ENCODE results near the gene ALDH3A2. TPM values are rescaled to one million over a fixed set of nuclear protein-coding genes. Genes with fewer than 3 reads are reported as not detected.

The ALDH3A2 gene
- total and polyA plus RNA-seq, 2 of the 8 experiments (the other 6 are each of a cell fraction or from before 2014, with no cell fraction given): 20.6 to 72.9 TPM

DNA sequence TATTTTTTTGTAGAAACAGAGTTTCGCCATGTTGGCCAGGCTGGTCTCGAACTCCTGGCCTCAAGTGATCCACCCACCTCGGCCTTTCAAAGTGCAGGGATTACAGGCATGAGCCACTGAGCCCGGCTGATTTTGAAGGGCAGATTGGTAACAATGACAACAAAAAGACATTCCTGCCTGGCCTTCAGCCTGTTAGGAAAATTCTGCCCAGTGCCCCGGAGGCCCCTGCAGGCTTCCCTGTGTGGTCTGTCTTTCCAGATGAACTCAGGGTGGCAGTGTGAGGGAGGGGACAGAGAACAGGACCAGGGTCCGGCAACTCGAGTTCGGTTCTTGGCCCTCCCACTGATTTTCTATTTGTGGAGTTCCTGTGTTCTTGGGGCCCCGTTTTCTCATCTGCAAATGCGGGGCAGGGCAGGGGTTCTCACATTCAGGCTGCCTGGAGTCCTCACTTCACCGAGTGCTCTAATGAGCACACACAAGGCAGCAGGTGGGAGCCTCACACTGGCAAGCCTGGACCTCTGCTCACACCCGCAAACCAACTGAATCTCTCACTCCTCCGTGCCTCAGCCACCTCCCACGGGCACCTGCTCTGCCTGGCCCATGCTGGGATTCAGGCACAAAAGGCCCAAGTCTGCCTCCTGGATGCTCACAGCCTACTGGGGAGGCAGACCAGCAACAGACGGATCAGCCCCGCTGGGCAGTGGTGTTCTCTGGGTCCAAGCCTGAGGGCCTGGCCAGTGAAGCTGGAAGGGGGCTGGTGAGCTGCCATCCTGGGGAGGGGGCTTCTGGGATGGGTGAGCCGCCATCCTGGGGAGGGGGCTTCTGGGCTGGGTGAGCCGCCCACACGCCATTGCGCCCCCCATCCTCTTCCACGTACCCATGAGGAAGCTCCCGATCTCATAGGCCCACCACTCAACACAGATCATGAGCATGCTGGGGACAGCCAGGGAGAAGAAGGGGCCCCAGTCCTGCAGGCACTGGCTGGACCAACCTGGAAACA lies 57.5 kb downstream of the ALDH3A2 start:
- no peak overlapping the region; the same call in 1 of the 2 replicates for H3K18ac ChIP-seq (ENCODE audit: extremely low read depth, low read length)
- H4K91ac ChIP-seq (replicated peaks; ENCODE audit: insufficient read length, low read length): peak overlapping the region; percentile 26
- H3K79me2 ChIP-seq (ENCODE audit: control insufficient read depth in 1 of 2, insufficient read depth in 2 of 2, low read length in 2 of 2): no peaks in the 10 kb centered on the region
- H4K8ac ChIP-seq (ENCODE audit: extremely low read depth, insufficient read depth, low read length): no peak overlapping the region
- H2AFZ ChIP-seq (ENCODE audit: low read length): no peak overlapping the region
- H3K79me1 ChIP-seq (ENCODE audit: low read depth, low read length): no peaks in the 10 kb centered on the region
- 0 out of 4 replicates have a peak overlapping the region, but pooled peaks of 1 of the 2 experiments have one; percentile 14 for H3K4me2 ChIP-seq (ENCODE audit: insufficient read depth in 1 of 2, low read depth in 2 of 2, low read length in 2 of 2)
- peak overlapping the region; percentile 19 for H4K5ac ChIP-seq (ENCODE audit: insufficient read length, low read depth, low read length)
- WGBS, 2 experiments (ENCODE audit: extremely low coverage in 1 of 2, insufficient coverage in 1 of 2, insufficient read length in 1 of 2, insufficient replicate concordance in 2 of 2, low coverage in 1 of 2, low lambda C conversion rate in 2 of 2, missing lambda C conversion rate in 1 of 2): 80% methylated on average over 22 of the region's 22 CpGs; no CpG with 5 or more reads in 1 of the 2 experiments
- no peaks in the 10 kb centered on the region for H4K20me1 ChIP-seq (replicated peaks in 1 of 2; ENCODE audit: control insufficient read depth in 1 of 2, insufficient read depth in 2 of 2, low read length in 2 of 2)
- no peak overlapping the region for H3K14ac ChIP-seq (ENCODE audit: insufficient read length)
- H2BK5ac ChIP-seq (ENCODE audit: low read depth, low read length): no peak overlapping the region
- DNase-seq (ENCODE audit: low read depth in 1 of 2, low spot score in 2 of 2) (peak in 1 of 2 experiments; percentile 48), FAIRE-seq (no peak)
- H3K9ac ChIP-seq (replicated peaks in 1 of 4; ENCODE audit: extremely low read depth in 1 of 4, low read depth in 3 of 4, low read length in 3 of 4): no peak overlapping the region
- CTCF ChIA-PET (ENCODE audit: partially characterized antibody): interaction anchor here (0.7 to 1.6 kb wide), 10 partner anchors 8 to 351 kb away, joined by 3 to 6 read pairs (median 4); no protein-coding TSS in a partner anchor
- no peak for TF ChIP-seq SP4 (IDR thresholded peaks at IDR 0.05; ENCODE audit: low read length)
- TF ChIP-seq BCL11A (IDR thresholded peaks at IDR 0.05; ENCODE audit: low read depth in 2 of 2, low read length in 2 of 2): no peak
- TF ChIP-seq BRCA1 (IDR thresholded peaks at IDR 0.05; ENCODE audit: low read depth, low read length): no peak
- TF ChIP-seq TCF12 (IDR thresholded peaks at IDR 0.05; ENCODE audit: low read depth, low read length): no peak
- no peak for TF ChIP-seq EGR1 (IDR thresholded peaks at IDR 0.05; ENCODE audit: borderline replicate concordance, low read depth, low read length)
- TF ChIP-seq EZH2 (IDR thresholded peaks at IDR 0.05; ENCODE audit: low read depth, low read length, severe bottlenecking): no peak
- TF ChIP-seq KDM4A (IDR thresholded peaks at IDR 0.05; ENCODE audit: low read depth, low read length, severe bottlenecking): no peak
- no peak for TF ChIP-seq TAF1 (IDR thresholded peaks at IDR 0.05; ENCODE audit: low read depth, low read length)
- no peak overlapping the region for H2BK20ac ChIP-seq (ENCODE audit: low read length)
- no peak overlapping the region for H3K4me3 ChIP-seq (ENCODE audit: extremely low read depth in 1 of 4, insufficient read depth in 2 of 4, low read depth in 3 of 4, low read length in 4 of 4)
- H3K4me1 ChIP-seq (replicated peaks in 1 of 4; ENCODE audit: control insufficient read depth in 3 of 4, insufficient read depth in 4 of 4, low read length in 3 of 4): peaks cover 9 to 31% (median 20%) of the 10 kb centered on the region in 4 experiments
- H2BK12ac ChIP-seq (ENCODE audit: low read depth, low read length): peak overlapping the region; percentile 70; the same call in 1 of the 2 replicates
- POLR2A ChIA-PET (ENCODE audit: partially characterized antibody): interaction anchor here (1.3 kb wide), 1 partner anchor 54 kb away, joined by 3 read pairs; no protein-coding TSS in a partner anchor
- H3K23ac ChIP-seq (ENCODE audit: insufficient read length): no peak overlapping the region
- no peaks in the 10 kb centered on the region for H3K36me3 ChIP-seq (ENCODE audit: control insufficient read depth in 2 of 4, insufficient read depth in 4 of 4, low read length in 3 of 4)
- no peaks in the 10 kb centered on the region for H3K9me3 ChIP-seq (ENCODE audit: insufficient read depth in 2 of 2, low read depth in 1 of 2, low read length in 1 of 2)
- no peak overlapping the region; the same call in 1 of the 2 replicates for H3K27ac ChIP-seq (ENCODE audit: low read depth, low read length)
- H3K4ac ChIP-seq (replicated peaks; ENCODE audit: insufficient read length, low read depth, low read length): no peak overlapping the region
- no peak overlapping the region for H3K56ac ChIP-seq (replicated peaks; ENCODE audit: insufficient read length, low read depth, low read length)
- H2AK5ac ChIP-seq (ENCODE audit: low read depth, low read length): no peak overlapping the region
- H2BK15ac ChIP-seq (ENCODE audit: low read length): 0 out of 2 replicates have a peak overlapping the region, but pooled peaks have one; percentile 53
- H3K23me2 ChIP-seq (ENCODE audit: low read depth, low read length): no peaks in the 10 kb centered on the region
- peak overlapping the region; percentile 20 for H2BK120ac ChIP-seq (replicated peaks; ENCODE audit: low read depth, low read length)
- H3K27me3 ChIP-seq (replicated peaks in 1 of 4; ENCODE audit: control insufficient read depth in 3 of 4, extremely low read depth in 1 of 4, insufficient read depth in 3 of 4, low read length in 3 of 4): no peaks in the 10 kb centered on the region

All from H1 (cell line).